ENCODE measurements around the gene KCNMA1. TPM values are rescaled to one million over a fixed set of nuclear protein-coding genes. Genes with fewer than 3 reads are reported as not detected.

The KCNMA1 gene
- total RNA-seq, 1 experiment from 2014 or later = 20.7 TPM

DNA sequence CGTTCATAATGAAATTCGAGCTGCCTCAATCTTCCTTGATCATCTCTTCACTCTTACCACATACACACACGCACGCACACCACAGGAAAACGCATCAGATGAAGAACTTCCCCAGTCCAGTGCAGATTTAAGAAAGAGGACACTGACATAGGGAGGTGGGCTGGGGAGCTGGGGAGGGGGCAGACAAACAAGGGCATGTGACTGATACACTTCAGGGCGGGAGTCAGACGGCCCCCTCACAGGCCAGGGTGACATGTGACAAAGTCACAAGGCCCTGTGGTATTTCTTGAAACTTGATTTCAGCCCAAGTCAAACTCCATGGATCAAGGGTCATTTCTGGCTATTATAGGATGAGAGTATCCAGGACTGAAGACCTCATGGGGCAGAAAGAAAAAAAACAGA, 82.6 kb downstream of the KCNMA1 start:
- Histone ChIP-seq H3K4me1 (peaks cover 12% of the 10 kb centered on the region), H3K4me3 (ENCODE audit: low read depth, low read length) (no peak overlapping the region), H3K27me3 (replicated peaks; ENCODE audit: control insufficient read depth, insufficient read depth, low read length) (no peaks in the 10 kb centered on the region), H3K36me3 (ENCODE audit: control insufficient read depth, insufficient read depth, low read length) (no peaks in the 10 kb centered on the region), H3K9me3 (no peaks in the 10 kb centered on the region)
- Mint-ChIP-seq H3K36me3 (ENCODE audit: insufficient read depth, unreplicated experiment) (peaks cover 7% of the 10 kb centered on the region), H3K27ac (ENCODE audit: unreplicated experiment) (peak overlapping the region; percentile 8), H3K4me1 (ENCODE audit: low read depth, unreplicated experiment) (peaks cover 8% of the 10 kb centered on the region), H3K27me3 (ENCODE audit: insufficient read depth, unreplicated experiment) (no peaks in the 10 kb centered on the region), H3K4me3 (ENCODE audit: unreplicated experiment) (no peak overlapping the region), H3K9me3 (ENCODE audit: unreplicated experiment) (no peaks in the 10 kb centered on the region)
- intact Hi-C loops (cut with micrococcal nuclease; ENCODE audit: unreplicated experiment) = no loop called here
- ChIA-PET CTCF (interaction anchor here (0.7 kb wide), 1 partner anchor 334 kb away, joined by 3 read pairs; no protein-coding TSS in a partner anchor), POLR2A (no interaction called here)
- no peak for DNase-seq
- BruUV-seq (replicated peaks) = no TSS peak
- TF ChIP-seq, protein P1, sequence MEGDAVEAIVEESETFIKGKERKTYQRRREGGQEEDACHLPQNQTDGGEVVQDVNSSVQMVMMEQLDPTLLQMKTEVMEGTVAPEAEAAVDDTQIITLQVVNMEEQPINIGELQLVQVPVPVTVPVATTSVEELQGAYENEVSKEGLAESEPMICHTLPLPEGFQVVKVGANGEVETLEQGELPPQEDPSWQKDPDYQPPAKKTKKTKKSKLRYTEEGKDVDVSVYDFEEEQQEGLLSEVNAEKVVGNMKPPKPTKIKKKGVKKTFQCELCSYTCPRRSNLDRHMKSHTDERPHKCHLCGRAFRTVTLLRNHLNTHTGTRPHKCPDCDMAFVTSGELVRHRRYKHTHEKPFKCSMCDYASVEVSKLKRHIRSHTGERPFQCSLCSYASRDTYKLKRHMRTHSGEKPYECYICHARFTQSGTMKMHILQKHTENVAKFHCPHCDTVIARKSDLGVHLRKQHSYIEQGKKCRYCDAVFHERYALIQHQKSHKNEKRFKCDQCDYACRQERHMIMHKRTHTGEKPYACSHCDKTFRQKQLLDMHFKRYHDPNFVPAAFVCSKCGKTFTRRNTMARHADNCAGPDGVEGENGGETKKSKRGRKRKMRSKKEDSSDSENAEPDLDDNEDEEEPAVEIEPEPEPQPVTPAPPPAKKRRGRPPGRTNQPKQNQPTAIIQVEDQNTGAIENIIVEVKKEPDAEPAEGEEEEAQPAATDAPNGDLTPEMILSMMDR (IDR thresholded peaks at IDR 0.05; ENCODE audit: insufficient read depth in 1 of 2, low read depth in 1 of 2, low read length in 1 of 2, severe bottlenecking in 1 of 2, unreplicated experiment in 1 of 2) = no peak

DNA sequence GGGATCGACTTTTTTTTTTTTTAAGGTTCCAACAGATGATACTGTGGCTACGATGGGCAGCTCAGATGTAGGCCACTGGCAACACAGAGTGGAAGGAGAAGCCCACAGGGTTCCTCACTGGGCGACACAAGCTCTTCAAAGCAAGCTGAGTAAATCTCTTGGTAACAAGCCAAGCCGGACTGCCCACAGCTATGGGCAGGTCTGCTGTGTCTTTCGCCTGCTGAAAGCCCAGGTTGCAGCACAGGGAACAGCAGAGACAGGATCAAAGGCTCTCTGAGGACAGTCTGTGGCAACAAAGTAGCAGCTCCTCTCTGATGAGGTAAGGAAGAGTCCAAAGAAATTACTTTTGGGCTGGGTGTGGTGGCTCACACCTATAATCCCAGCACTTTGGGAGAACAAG, 83.6 kb downstream of the KCNMA1 start:
- CTCF ChIA-PET = no interaction called here
- BruUV-seq (replicated peaks) = no TSS peak
- no peak overlapping the region for H3K27ac Mint-ChIP-seq (ENCODE audit: unreplicated experiment)
- peaks cover 7% of the 10 kb centered on the region for H3K36me3 Mint-ChIP-seq (ENCODE audit: insufficient read depth, unreplicated experiment)
- H3K9me3 Mint-ChIP-seq (ENCODE audit: unreplicated experiment) = no peaks in the 10 kb centered on the region
- no peak overlapping the region for H3K4me3 ChIP-seq (ENCODE audit: low read depth, low read length)
- peaks cover 8% of the 10 kb centered on the region for H3K4me1 Mint-ChIP-seq (ENCODE audit: low read depth, unreplicated experiment)
- H3K27me3 Mint-ChIP-seq (ENCODE audit: insufficient read depth, unreplicated experiment) = no peaks in the 10 kb centered on the region
- no peaks in the 10 kb centered on the region for H3K9me3 ChIP-seq
- no peak for DNase-seq
- H3K36me3 ChIP-seq (ENCODE audit: control insufficient read depth, insufficient read depth, low read length) = no peaks in the 10 kb centered on the region
- intact Hi-C loops (cut with micrococcal nuclease; ENCODE audit: unreplicated experiment) = no loop called here
- no peaks in the 10 kb centered on the region for H3K27me3 ChIP-seq (replicated peaks; ENCODE audit: control insufficient read depth, insufficient read depth, low read length)
- POLR2A ChIA-PET = interaction anchor here (0.7 kb wide), 1 partner anchor 26 kb away, joined by 3 read pairs; no protein-coding TSS in a partner anchor
- peaks cover 12% of the 10 kb centered on the region for H3K4me1 ChIP-seq
- no peak overlapping the region for H3K4me3 Mint-ChIP-seq (ENCODE audit: unreplicated experiment)
- TF ChIP-seq, protein P1 (IDR thresholded peaks at IDR 0.05; ENCODE audit: insufficient read depth in 1 of 2, low read depth in 1 of 2, low read length in 1 of 2, severe bottlenecking in 1 of 2, unreplicated experiment in 1 of 2) = no peak

DNA sequence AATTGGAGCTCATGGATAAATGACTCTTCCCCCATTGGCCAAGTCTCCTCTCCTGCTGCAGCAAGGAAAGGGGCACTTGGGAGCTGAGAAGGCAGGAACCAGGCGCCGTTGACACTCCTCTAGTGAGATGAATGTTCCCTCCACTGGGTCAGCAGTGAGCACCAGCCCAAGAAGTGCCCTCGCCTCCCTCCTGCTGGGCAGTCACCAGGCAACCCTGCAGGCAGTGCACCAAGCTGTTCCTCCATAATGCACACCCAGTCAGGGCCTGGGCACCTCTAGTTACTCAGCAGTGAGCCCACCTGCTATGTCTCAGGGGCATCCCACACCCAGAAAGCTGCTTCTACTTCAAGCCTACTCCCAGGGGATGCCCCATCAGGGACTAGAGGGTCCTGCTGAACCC, 84.3 kb downstream of the KCNMA1 start:
- Mint-ChIP-seq H3K27me3 (ENCODE audit: insufficient read depth, unreplicated experiment) (no peaks in the 10 kb centered on the region), H3K4me3 (ENCODE audit: unreplicated experiment) (no peak overlapping the region), H3K36me3 (ENCODE audit: insufficient read depth, unreplicated experiment) (peaks cover 7% of the 10 kb centered on the region), H3K9me3 (ENCODE audit: unreplicated experiment) (no peaks in the 10 kb centered on the region), H3K4me1 (ENCODE audit: low read depth, unreplicated experiment) (peaks cover 8% of the 10 kb centered on the region), H3K27ac (ENCODE audit: unreplicated experiment) (no peak overlapping the region)
- intact Hi-C loops (cut with micrococcal nuclease; ENCODE audit: unreplicated experiment) = no loop called here
- Histone ChIP-seq H3K36me3 (ENCODE audit: control insufficient read depth, insufficient read depth, low read length) (no peaks in the 10 kb centered on the region), H3K27me3 (replicated peaks; ENCODE audit: control insufficient read depth, insufficient read depth, low read length) (no peaks in the 10 kb centered on the region), H3K4me3 (ENCODE audit: low read depth, low read length) (no peak overlapping the region), H3K9me3 (no peaks in the 10 kb centered on the region), H3K4me1 (peaks cover 12% of the 10 kb centered on the region)
- ChIA-PET POLR2A (no interaction called here), CTCF (no interaction called here)
- DNase-seq = no peak
- BruUV-seq (replicated peaks) = no TSS peak
- TF ChIP-seq, protein P1 (IDR thresholded peaks at IDR 0.05; ENCODE audit: insufficient read depth in 1 of 2, low read depth in 1 of 2, low read length in 1 of 2, severe bottlenecking in 1 of 2, unreplicated experiment in 1 of 2) = no peak
